Cerebellar cortex (tissue), 1 donor: ENCODE results near the gene SIN3A.
"Not testable (repeated sequence)": the region's sequence is repeated elsewhere in the genome, so short reads cannot be mapped to it uniquely, and the experiment has no call there.

Experiments
- DNase-seq: peaks from one replicate; pipeline ENCODE4 v3.0.0-alpha.2; 2015; ENCODE audit warnings: low spot score

SIN3A gene

GRCh38 chr15:75333654-75334419 is 117.7 kb downstream of the SIN3A start:
- not testable (repeated sequence) for DNase-seq

GRCh38 chr15:75332093-75332492 is 119.4 kb downstream of the SIN3A start:
- DNase-seq: not testable (repeated sequence)

GRCh38 chr15:75329571-75329970 is 121.9 kb downstream of the SIN3A start:
- no peak for DNase-seq

GRCh38 chr15:75328493-75329314 is 122.8 kb downstream of the SIN3A start:
- DNase-seq: no peak

GRCh38 chr15:75327491-75327890 is 124.0 kb downstream of the SIN3A start:
- no peak for DNase-seq

- DNase-seq: no peak
Observed at GRCh38 chr15:75327005-75327404, 124.5 kb downstream of the SIN3A start.

- no peak for DNase-seq
Observed at GRCh38 chr15:75325922-75326321, 125.6 kb downstream of the SIN3A start.

- no peak for DNase-seq
Observed at GRCh38 chr15:75321711-75322110, 129.8 kb downstream of the SIN3A start.
